Measurements from ENCODE around the gene R3HCC1L.

DNA sequence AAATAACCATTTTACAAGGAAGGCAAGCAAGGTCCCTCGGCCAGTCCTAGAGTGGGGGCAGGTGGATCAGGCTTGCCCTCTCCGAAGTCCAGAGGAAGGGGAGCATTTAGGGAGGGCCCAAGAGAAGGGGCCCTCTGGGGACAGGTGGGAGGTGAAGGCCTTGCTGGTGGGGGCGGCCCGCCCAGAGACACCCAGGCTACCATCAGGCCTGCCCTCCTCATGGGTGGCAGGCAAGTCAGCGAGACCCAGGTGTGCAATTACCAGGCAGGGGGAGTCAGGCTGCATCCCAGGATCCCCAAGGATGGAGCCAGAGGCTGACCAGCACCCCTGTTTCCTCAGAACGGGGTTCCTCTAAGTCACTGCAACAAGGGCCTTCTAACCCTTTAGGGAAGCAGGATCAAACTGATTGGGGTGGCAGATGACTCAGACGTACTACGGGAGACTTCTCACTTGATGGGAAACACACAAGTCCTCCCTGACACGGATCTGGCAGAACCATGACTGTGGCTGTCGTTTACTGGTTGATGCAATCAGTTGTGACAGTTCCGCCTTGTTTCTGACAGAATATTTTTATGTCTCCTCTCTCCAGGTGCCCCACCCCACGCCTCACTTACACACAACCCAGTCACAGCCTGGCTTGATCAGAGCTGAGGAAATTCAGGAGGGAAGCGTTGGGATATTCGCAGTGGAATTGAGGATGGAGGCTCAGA lies 125.3 kb downstream of the R3HCC1L start:
- TF ChIP-seq POLR2AphosphoS5 (IDR thresholded peaks at IDR 0.05) (no peak), POLR2A (IDR thresholded peaks at IDR 0.05) (no peak), EP300 (IDR thresholded peaks at IDR 0.05) (no peak)
- TF ChIP-seq, protein P1, sequence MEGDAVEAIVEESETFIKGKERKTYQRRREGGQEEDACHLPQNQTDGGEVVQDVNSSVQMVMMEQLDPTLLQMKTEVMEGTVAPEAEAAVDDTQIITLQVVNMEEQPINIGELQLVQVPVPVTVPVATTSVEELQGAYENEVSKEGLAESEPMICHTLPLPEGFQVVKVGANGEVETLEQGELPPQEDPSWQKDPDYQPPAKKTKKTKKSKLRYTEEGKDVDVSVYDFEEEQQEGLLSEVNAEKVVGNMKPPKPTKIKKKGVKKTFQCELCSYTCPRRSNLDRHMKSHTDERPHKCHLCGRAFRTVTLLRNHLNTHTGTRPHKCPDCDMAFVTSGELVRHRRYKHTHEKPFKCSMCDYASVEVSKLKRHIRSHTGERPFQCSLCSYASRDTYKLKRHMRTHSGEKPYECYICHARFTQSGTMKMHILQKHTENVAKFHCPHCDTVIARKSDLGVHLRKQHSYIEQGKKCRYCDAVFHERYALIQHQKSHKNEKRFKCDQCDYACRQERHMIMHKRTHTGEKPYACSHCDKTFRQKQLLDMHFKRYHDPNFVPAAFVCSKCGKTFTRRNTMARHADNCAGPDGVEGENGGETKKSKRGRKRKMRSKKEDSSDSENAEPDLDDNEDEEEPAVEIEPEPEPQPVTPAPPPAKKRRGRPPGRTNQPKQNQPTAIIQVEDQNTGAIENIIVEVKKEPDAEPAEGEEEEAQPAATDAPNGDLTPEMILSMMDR (IDR thresholded peaks at IDR 0.05), result no peak
